OCI-LY1 (cell line): ENCODE data around the gene CHRNB4.

ENCODE experiments used
- H2AFZ ChIP-seq: fragments of 200-600 bp; sonication (generic), shearing (Covaris generic); 2 replicates; pipeline ENCODE4 v1.6.0; 2014; ENCODE audit warnings: antibody characterized with exemption, mild to moderate bottlenecking, low read length
- H3F3A ChIP-seq: fragments of 200-600 bp; sonication (generic), shearing (Covaris generic); 2 replicates; pipeline ENCODE4 v1.6.0; 2014; ENCODE audit warnings: mild to moderate bottlenecking, antibody characterized with exemption, low read length, moderate library complexity; ENCODE audit not compliant: insufficient read depth
- H3K27ac ChIP-seq: fragments of 200-600 bp; sonication (generic); 2 replicates; pipeline ENCODE4 v1.5.1; 2014; ENCODE audit warnings: low read length, mixed run types, mild to moderate bottlenecking, low read depth; ENCODE audit not compliant: poor library complexity, severe bottlenecking
- H3K27me3 ChIP-seq: fragments of 200-600 bp; sonication (generic); 2 replicates; pipeline ENCODE4 v1.6.0; 2014; ENCODE audit warnings: antibody characterized with exemption, mild to moderate bottlenecking, low read length, moderate library complexity; ENCODE audit not compliant: insufficient read depth
- H3K36me3 ChIP-seq: fragments of 200-600 bp; sonication (generic); 2 replicates; pipeline ENCODE4 v1.6.1; 2014; ENCODE audit warnings: mild to moderate bottlenecking, antibody characterized with exemption, low read length, moderate library complexity, mixed read lengths; ENCODE audit not compliant: insufficient read depth
- H3K4me1 ChIP-seq: fragments of 200-600 bp; sonication (generic); 2 replicates; pipeline ENCODE4 v1.5.1; 2014; ENCODE audit warnings: mild to moderate bottlenecking, low read length, moderate library complexity; ENCODE audit not compliant: insufficient read depth, severe bottlenecking
- H3K4me2 ChIP-seq: fragments of 200-600 bp; sonication (generic), shearing (Covaris generic); 2 replicates; pipeline ENCODE4 v1.6.1; 2014; ENCODE audit warnings: low read length
- H3K4me3 ChIP-seq: fragments of 200-600 bp; sonication (generic); 2 replicates; pipeline ENCODE4 v1.5.1; 2014; ENCODE audit warnings: low read length, low read depth, mild to moderate bottlenecking, mixed read lengths; ENCODE audit not compliant: poor library complexity, severe bottlenecking
- H3K79me2 ChIP-seq: fragments of 200-600 bp; shearing (Covaris generic); 2 replicates; pipeline ENCODE4 v1.6.1; 2016; ENCODE audit warnings: mixed run types, low read length, mixed read lengths; ENCODE audit not compliant: insufficient read depth
- H3K9ac ChIP-seq: fragments of 200-600 bp; sonication (generic), shearing (Covaris generic); 2 replicates; pipeline ENCODE4 v1.6.1; 2014; ENCODE audit warnings: mild to moderate bottlenecking, low read length, mixed read lengths
- H3K9me2 ChIP-seq: fragments of 200-600 bp; sonication (generic), shearing (Covaris generic); 2 replicates; pipeline ENCODE4 v1.6.1; 2014; ENCODE audit warnings: low read depth, mild to moderate bottlenecking, low read length, mixed read lengths
- H3K9me3 ChIP-seq: fragments of 200-600 bp; shearing (Covaris generic); 2 replicates; pipeline ENCODE4 v1.6.1; 2014; ENCODE audit warnings: low read length, mixed read lengths
- H4K20me1 ChIP-seq: fragments of 200-600 bp; sonication (generic), shearing (Covaris generic); 2 replicates; pipeline ENCODE4 v1.6.0; 2016; ENCODE audit warnings: mild to moderate bottlenecking, low read length; ENCODE audit not compliant: insufficient read depth
- CTCF ChIP-seq: fragments of 200-600 bp; sonication (generic), shearing (Covaris generic); IDR thresholded peaks from 2 replicates; pipeline ENCODE4 v1.5.1; 2017; ENCODE audit warnings: mild to moderate bottlenecking, antibody characterized with exemption, low read length, moderate library complexity, mixed read lengths
- EZH2 ChIP-seq: fragments of 200-600 bp; sonication (generic), shearing (Covaris generic); IDR thresholded peaks from 2 replicates; pipeline ENCODE4 v1.8.0; 2017; ENCODE audit warnings: borderline replicate concordance, mixed run types, mild to moderate bottlenecking, antibody characterized with exemption, low read length, moderate library complexity, mixed read lengths

Gene CHRNB4

DNA sequence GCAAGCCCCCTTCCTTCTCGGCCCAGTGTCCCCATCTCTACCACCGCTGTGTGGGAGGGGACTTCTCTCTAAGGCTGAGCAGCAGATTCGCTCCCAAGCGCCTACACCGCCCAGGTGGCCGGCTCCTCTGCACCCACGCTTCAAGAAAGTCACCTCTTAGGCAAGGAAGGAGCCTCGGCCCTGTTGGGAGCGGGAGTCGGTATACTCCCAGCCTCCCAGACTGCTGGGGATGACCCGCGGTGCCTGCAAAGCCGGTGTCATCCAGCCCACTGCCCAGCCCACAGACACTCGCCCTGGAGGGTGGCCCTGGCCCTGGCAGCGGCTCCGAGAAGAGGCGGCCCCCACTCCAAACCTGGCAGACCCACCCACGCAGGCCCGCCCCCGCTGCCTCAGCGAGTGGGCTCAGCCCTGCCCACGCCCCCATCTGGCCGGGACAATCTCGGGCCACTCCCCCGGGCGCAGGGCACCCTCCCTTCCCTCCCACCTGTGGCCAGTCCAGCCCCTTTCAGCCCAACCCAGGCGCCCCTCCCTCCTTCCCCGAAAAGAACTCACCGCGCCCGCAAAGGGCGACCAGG lies 396 bp downstream of the CHRNB4 start:
- Histone ChIP-seq H3K9me3 (no peaks in the 10 kb centered on the region), H3K27me3 (peaks cover 4% of the 10 kb centered on the region; the same call in 1 of the 2 replicates), H3K4me1 (no peaks in the 10 kb centered on the region), H3K9me2 (no peaks in the 10 kb centered on the region), H3K27ac (no peak overlapping the region), H3K79me2 (no peaks in the 10 kb centered on the region), H2AFZ (no peak overlapping the region), H4K20me1 (no peaks in the 10 kb centered on the region), H3F3A (no peaks in the 10 kb centered on the region), H3K4me3 (no peak overlapping the region), H3K36me3 (no peaks in the 10 kb centered on the region), H3K4me2 (no peak overlapping the region), H3K9ac (no peak overlapping the region)
- no peak for TF ChIP-seq CTCF
- TF ChIP-seq EZH2: no peak

GRCh38 chr15:78638658-78639314 lies 2.2 kb downstream of the CHRNB4 start:
- no peaks in the 10 kb centered on the region for H3F3A ChIP-seq
- no peaks in the 10 kb centered on the region for H3K9me2 ChIP-seq
- no peaks in the 10 kb centered on the region for H3K36me3 ChIP-seq
- H3K4me3 ChIP-seq: no peak overlapping the region
- H3K4me1 ChIP-seq: no peaks in the 10 kb centered on the region
- no peak overlapping the region for H2AFZ ChIP-seq
- no peaks in the 10 kb centered on the region for H3K9me3 ChIP-seq
- TF ChIP-seq CTCF (peak; percentile 63), EZH2 (no peak)
- no peak overlapping the region for H3K4me2 ChIP-seq
- no peak overlapping the region for H3K27ac ChIP-seq
- H3K27me3 ChIP-seq: no peaks in the 10 kb centered on the region
- H3K9ac ChIP-seq: no peak overlapping the region
- H3K79me2 ChIP-seq: no peaks in the 10 kb centered on the region
- no peaks in the 10 kb centered on the region for H4K20me1 ChIP-seq

- Histone ChIP-seq H3K4me1 (no peaks in the 10 kb centered on the region), H3K79me2 (no peaks in the 10 kb centered on the region), H3K9me3 (peaks cover 3% of the 10 kb centered on the region; the same call in 1 of the 2 replicates), H3K4me2 (no peak overlapping the region), H3K9ac (no peak overlapping the region), H3K4me3 (no peak overlapping the region), H3F3A (no peaks in the 10 kb centered on the region), H3K36me3 (no peaks in the 10 kb centered on the region; the same call in 1 of the 2 replicates), H3K27me3 (peaks cover 8% of the 10 kb centered on the region; the same call in 1 of the 2 replicates), H2AFZ (no peak overlapping the region), H3K27ac (no peak overlapping the region), H3K9me2 (no peaks in the 10 kb centered on the region), H4K20me1 (no peaks in the 10 kb centered on the region)
- no peak for TF ChIP-seq CTCF
- no peak for TF ChIP-seq EZH2
Observed at GRCh38 chr15:78637776-78638435, 3.1 kb downstream of the CHRNB4 start.
